HepG2 (cell line): Measurements from ENCODE around the gene OBSL1. TPM values are rescaled to one million over a fixed set of nuclear protein-coding genes. Genes with fewer than 3 reads are reported as not detected.

ENCODE experiments used
- CHD2 ChIP-seq: IDR thresholded peaks from 2 replicates; pipeline ENCODE4 v1.6.1; 2011; ENCODE audit warnings: low read depth, low read length, improper control_type of control experiment
- HNRNPK ChIP-seq: fragments of 200-400 bp; formaldehyde crosslinking; IDR thresholded peaks from 2 replicates; pipeline ENCODE4 v1.6.1; 2018; ENCODE audit warnings: low read length, low read depth, moderate library complexity, mild to moderate bottlenecking; ENCODE audit not compliant: poor library complexity, severe bottlenecking
- KDM5B ChIP-seq: sonication (generic); formaldehyde crosslinking; IDR thresholded peaks from 2 replicates; pipeline ENCODE4 v1.4.0; 2020; ENCODE audit warnings: missing genetic modification reagents, mild to moderate bottlenecking, borderline replicate concordance
- POLR2G ChIP-seq: fragments of 200-400 bp; formaldehyde crosslinking; IDR thresholded peaks from 2 replicates; pipeline ENCODE4 v1.6.1; 2018; ENCODE audit warnings: mild to moderate bottlenecking, low read depth, low read length, moderate library complexity
- RBM22 ChIP-seq: fragments of 200-400 bp; formaldehyde crosslinking; optimal IDR thresholded peaks from 2 replicates; pipeline ENCODE3; 2017; ENCODE audit warnings: mild to moderate bottlenecking, low read length, moderate library complexity
- ZNF644 ChIP-seq: IDR thresholded peaks from 2 replicates; pipeline ENCODE4 v1.6.1; 2016; ENCODE audit warnings: low read depth
- ZNF841 ChIP-seq: sonication (generic); formaldehyde crosslinking; IDR thresholded peaks from 2 replicates; pipeline ENCODE4 v1.8.1; 2023; ENCODE audit warnings: missing genetic modification reagents, borderline replicate concordance
- ZZZ3 ChIP-seq: sonication (generic); formaldehyde crosslinking; IDR thresholded peaks from 2 replicates; pipeline ENCODE4 v1.4.0; 2020; ENCODE audit warnings: missing genetic modification reagents, mild to moderate bottlenecking, borderline replicate concordance
- polyA plus RNA-seq, 8 experiments: library from polyadenylated mRNA; depleted of rRNA in 3 of 8; stranded (reverse) in 7 of 8; unstranded in 1 of 8; fragments of >200 nt; fragmentation: Illumina TruSeq in 4 of 8; extraction: Trizol in 4 of 8; gene quantifications; 2 replicates each; pipeline versions ENCODE4 v1.2.1 to v1.2.3, GENCODE V29; 2011 to 2016; ENCODE audit warnings: low read depth in 4 of 8, missing spikeins in 1 of 8, mixed read lengths in 1 of 8; ENCODE audit not compliant: insufficient read depth in 1 of 8
- total RNA-seq, 5 experiments: library from RNA; depleted of rRNA; stranded (reverse); fragments of >200 nt; fragmentation: Illumina TruSeq; extraction: Trizol; gene quantifications; 2 replicates each; pipeline ENCODE4 v1.2.3, GENCODE V29; 2016; ENCODE audit warnings: low read depth in 1 of 5
- TF ChIP-seq, protein P1 (sequence below): sonication (generic); formaldehyde crosslinking; conservative IDR thresholded peaks from 2 replicates; pipeline ENCODE4 v1.4.0; 2020; ENCODE audit warnings: missing genetic modification reagents
- TF ChIP-seq, protein P2 (sequence below): sonication (generic); formaldehyde crosslinking; IDR thresholded peaks from 2 replicates; pipeline ENCODE4 v1.5.1; 2020; ENCODE audit warnings: mild to moderate bottlenecking, missing genetic modification reagents, moderate library complexity
- TF ChIP-seq, protein P3 (sequence below): sonication (generic); IDR thresholded peaks from 2 replicates; pipeline ENCODE4 v1.6.1; 2016; ENCODE audit warnings: low read depth, borderline replicate concordance
- TF ChIP-seq, protein P4 (sequence below): sonication (generic); formaldehyde crosslinking; conservative IDR thresholded peaks from 2 replicates; pipeline ENCODE4 v1.4.0; 2020; ENCODE audit warnings: missing genetic modification reagents
- TF ChIP-seq, protein P5 (sequence below): sonication (generic); formaldehyde crosslinking; IDR thresholded peaks from 2 replicates; pipeline ENCODE4 v1.4.0; 2020; ENCODE audit warnings: missing genetic modification reagents

The OBSL1 gene
- total and polyA plus RNA-seq, 2 of the 13 experiments (the other 11 are each of a cell fraction or from before 2014, with no cell fraction given) = 86.7 to 218 TPM

- TF ChIP-seq HNRNPK = no peak
- TF ChIP-seq ZNF644 (CRISPR knock-in tag) = no peak
- TF ChIP-seq RBM22 = peak; percentile 20
- no peak for TF ChIP-seq ZNF841 (CRISPR knock-in tag)
- TF ChIP-seq, protein P1, sequence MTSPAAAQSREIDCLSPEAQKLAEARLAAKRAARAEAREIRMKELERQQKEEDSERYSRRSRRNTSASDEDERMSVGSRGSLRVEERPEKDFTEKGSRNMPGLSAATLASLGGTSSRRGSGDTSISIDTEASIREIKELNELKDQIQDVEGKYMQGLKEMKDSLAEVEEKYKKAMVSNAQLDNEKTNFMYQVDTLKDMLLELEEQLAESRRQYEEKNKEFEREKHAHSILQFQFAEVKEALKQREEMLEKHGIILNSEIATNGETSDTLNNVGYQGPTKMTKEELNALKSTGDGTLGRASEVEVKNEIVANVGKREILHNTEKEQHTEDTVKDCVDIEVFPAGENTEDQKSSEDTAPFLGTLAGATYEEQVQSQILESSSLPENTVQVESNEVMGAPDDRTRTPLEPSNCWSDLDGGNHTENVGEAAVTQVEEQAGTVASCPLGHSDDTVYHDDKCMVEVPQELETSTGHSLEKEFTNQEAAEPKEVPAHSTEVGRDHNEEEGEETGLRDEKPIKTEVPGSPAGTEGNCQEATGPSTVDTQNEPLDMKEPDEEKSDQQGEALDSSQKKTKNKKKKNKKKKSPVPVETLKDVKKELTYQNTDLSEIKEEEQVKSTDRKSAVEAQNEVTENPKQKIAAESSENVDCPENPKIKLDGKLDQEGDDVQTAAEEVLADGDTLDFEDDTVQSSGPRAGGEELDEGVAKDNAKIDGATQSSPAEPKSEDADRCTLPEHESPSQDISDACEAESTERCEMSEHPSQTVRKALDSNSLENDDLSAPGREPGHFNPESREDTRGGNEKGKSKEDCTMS = no peak
- TF ChIP-seq, protein P2, sequence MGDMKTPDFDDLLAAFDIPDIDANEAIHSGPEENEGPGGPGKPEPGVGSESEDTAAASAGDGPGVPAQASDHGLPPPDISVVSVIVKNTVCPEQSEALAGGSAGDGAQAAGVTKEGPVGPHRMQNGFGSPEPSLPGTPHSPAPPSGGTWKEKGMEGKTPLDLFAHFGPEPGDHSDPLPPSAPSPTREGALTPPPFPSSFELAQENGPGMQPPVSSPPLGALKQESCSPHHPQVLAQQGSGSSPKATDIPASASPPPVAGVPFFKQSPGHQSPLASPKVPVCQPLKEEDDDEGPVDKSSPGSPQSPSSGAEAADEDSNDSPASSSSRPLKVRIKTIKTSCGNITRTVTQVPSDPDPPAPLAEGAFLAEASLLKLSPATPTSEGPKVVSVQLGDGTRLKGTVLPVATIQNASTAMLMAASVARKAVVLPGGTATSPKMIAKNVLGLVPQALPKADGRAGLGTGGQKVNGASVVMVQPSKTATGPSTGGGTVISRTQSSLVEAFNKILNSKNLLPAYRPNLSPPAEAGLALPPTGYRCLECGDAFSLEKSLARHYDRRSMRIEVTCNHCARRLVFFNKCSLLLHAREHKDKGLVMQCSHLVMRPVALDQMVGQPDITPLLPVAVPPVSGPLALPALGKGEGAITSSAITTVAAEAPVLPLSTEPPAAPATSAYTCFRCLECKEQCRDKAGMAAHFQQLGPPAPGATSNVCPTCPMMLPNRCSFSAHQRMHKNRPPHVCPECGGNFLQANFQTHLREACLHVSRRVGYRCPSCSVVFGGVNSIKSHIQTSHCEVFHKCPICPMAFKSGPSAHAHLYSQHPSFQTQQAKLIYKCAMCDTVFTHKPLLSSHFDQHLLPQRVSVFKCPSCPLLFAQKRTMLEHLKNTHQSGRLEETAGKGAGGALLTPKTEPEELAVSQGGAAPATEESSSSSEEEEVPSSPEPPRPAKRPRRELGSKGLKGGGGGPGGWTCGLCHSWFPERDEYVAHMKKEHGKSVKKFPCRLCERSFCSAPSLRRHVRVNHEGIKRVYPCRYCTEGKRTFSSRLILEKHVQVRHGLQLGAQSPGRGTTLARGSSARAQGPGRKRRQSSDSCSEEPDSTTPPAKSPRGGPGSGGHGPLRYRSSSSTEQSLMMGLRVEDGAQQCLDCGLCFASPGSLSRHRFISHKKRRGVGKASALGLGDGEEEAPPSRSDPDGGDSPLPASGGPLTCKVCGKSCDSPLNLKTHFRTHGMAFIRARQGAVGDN (CRISPR knock-in tag) = peak; percentile 41; the same call in 1 of the 2 replicates
- TF ChIP-seq, protein P3, sequence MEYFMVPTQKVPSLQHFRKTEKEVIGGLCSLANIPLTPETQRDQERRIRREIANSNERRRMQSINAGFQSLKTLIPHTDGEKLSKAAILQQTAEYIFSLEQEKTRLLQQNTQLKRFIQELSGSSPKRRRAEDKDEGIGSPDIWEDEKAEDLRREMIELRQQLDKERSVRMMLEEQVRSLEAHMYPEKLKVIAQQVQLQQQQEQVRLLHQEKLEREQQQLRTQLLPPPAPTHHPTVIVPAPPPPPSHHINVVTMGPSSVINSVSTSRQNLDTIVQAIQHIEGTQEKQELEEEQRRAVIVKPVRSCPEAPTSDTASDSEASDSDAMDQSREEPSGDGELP = peak; percentile 67; the same call in 1 of the 2 replicates
- TF ChIP-seq, protein P4, sequence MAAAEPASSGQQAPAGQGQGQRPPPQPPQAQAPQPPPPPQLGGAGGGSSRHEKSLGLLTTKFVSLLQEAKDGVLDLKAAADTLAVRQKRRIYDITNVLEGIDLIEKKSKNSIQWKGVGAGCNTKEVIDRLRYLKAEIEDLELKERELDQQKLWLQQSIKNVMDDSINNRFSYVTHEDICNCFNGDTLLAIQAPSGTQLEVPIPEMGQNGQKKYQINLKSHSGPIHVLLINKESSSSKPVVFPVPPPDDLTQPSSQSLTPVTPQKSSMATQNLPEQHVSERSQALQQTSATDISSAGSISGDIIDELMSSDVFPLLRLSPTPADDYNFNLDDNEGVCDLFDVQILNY (CRISPR knock-in tag) = no peak
- TF ChIP-seq CHD2 = no peak
- TF ChIP-seq KDM5B (CRISPR knock-in tag) = 0 out of 2 replicates have a peak, but pooled peaks have one; percentile 28
- TF ChIP-seq POLR2G = peak; percentile 65
- TF ChIP-seq ZZZ3 (CRISPR knock-in tag) = no peak
- TF ChIP-seq, protein P5, sequence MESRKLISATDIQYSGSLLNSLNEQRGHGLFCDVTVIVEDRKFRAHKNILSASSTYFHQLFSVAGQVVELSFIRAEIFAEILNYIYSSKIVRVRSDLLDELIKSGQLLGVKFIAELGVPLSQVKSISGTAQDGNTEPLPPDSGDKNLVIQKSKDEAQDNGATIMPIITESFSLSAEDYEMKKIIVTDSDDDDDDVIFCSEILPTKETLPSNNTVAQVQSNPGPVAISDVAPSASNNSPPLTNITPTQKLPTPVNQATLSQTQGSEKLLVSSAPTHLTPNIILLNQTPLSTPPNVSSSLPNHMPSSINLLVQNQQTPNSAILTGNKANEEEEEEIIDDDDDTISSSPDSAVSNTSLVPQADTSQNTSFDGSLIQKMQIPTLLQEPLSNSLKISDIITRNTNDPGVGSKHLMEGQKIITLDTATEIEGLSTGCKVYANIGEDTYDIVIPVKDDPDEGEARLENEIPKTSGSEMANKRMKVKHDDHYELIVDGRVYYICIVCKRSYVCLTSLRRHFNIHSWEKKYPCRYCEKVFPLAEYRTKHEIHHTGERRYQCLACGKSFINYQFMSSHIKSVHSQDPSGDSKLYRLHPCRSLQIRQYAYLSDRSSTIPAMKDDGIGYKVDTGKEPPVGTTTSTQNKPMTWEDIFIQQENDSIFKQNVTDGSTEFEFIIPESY (CRISPR knock-in tag) = 0 out of 2 replicates have a peak, but pooled peaks have one; percentile 50
Measured at GRCh38 chr2:219565130-219566080, 5.9 kb downstream of the OBSL1 start (continued).
